HepG2 (cell line): ENCODE measurements around the gene PHLDB1. TPM values are rescaled to one million over a fixed set of nuclear protein-coding genes. Genes with fewer than 3 reads are reported as not detected.

Source experiments
- ATAC-seq: fragments of 200-7000 bp; cut with Tn5 transposase; 3 replicates; pipeline ENCODE4 v1.9.1; 2020; ENCODE audit warnings: mild to moderate bottlenecking, moderate library complexity
- BruUV-seq: library from RNA; stranded (reverse); fragments of 400-500 nt; replicated peaks from 2 replicates; lab custom pipeline; 2021; lab: Mats Ljungman, UMichigan
- CTCF ChIA-PET: fragments of 300-600 bp; formaldehyde crosslinking; extraction: SDS; loops from one replicate; lab custom pipeline; 2021; ENCODE audit warnings: low total read pairs, inconsistent platforms, low intra/inter-chr PET ratio; lab: Yijun Ruan, JAX
- POLR2A ChIA-PET: fragments of 350-600 bp; sonication (Branson Sonifier 250); formaldehyde crosslinking; loops from one replicate; lab custom pipeline; 2020; ENCODE audit warnings: antibody characterized with exemption, inconsistent platforms; lab: Yijun Ruan, JAX
- DNase-seq: peaks from one replicate; pipeline ENCODE4 v3.0.0-alpha.2; 2015; ENCODE audit warnings: low spot score
- FAIRE-seq: peaks from 3 replicates; lab custom pipeline; 2011; peaks lifted over from hg19 to GRCh38; lab: Jason Lieb, UNC
- H2AFZ ChIP-seq: one replicate; pipeline ENCODE4 v1.6.1; 2011; ENCODE audit warnings: low read length, inconsistent platforms
- H3K27ac ChIP-seq: fragments of 300-600 bp; 3 replicates; pipeline ENCODE4 v1.8.0; 2011; ENCODE audit warnings: mixed run types, mild to moderate bottlenecking, mixed read lengths, low read length, inconsistent platforms; ENCODE audit not compliant: insufficient read depth; ENCODE audit errors: extremely low read length
- H3K27me3 ChIP-seq, 2 experiments: fragments of 200-600 bp in 1 of 2; 2 replicates in 1 of 2; 3 replicates in 1 of 2; pipeline versions ENCODE4 v1.6.0 to v1.8.0; 2011; ENCODE audit warnings: low read length in 2 of 2, mild to moderate bottlenecking in 2 of 2, moderate library complexity in 2 of 2, inconsistent platforms in 1 of 2; ENCODE audit not compliant: insufficient read depth in 2 of 2, control insufficient read depth in 1 of 2
- H3K36me3 ChIP-seq, 2 experiments: fragments of 200-600 bp in 1 of 2; replicated peaks in 1 of 2; 2 replicates in 1 of 2; 3 replicates in 1 of 2; pipeline versions ENCODE4 v1.5.1 to v1.8.0; 2011; ENCODE audit warnings: low read length in 2 of 2, inconsistent platforms in 1 of 2; ENCODE audit not compliant: insufficient read depth in 2 of 2, control insufficient read depth in 1 of 2
- H3K4me1 ChIP-seq: 2 replicates; pipeline ENCODE4 v1.5.1; 2012; ENCODE audit warnings: low read length, inconsistent platforms; ENCODE audit not compliant: insufficient read depth
- H3K4me2 ChIP-seq: 2 replicates; pipeline ENCODE4 v1.6.0; 2011; ENCODE audit warnings: low read depth, low read length, inconsistent platforms
- H3K4me3 ChIP-seq, 3 experiments: fragments of 200-600 bp in 1 of 3; sonication (generic), shearing (Covaris generic) in 1 of 3; replicated peaks in 1 of 3; 2 replicates each; pipeline ENCODE4 v1.5.1; 2011 to 2016; ENCODE audit warnings: low read length in 3 of 3, inconsistent platforms in 2 of 3, low read depth in 2 of 3, mild to moderate bottlenecking in 2 of 3, control low read depth in 1 of 3, mixed read lengths in 1 of 3; ENCODE audit not compliant: insufficient read depth in 1 of 3
- H3K79me2 ChIP-seq: one replicate; pipeline ENCODE4 v1.6.1; 2011; ENCODE audit warnings: low read length, inconsistent platforms; ENCODE audit not compliant: insufficient read depth
- H3K9ac ChIP-seq: 2 replicates; pipeline ENCODE4 v1.6.0; 2011; ENCODE audit warnings: mild to moderate bottlenecking, low read depth, low read length, inconsistent platforms; ENCODE audit not compliant: insufficient read depth
- H3K9me3 ChIP-seq: 2 replicates; pipeline ENCODE4 v1.5.1; 2012; ENCODE audit warnings: mild to moderate bottlenecking, low read length
- H4K20me1 ChIP-seq: 2 replicates; pipeline ENCODE4 v1.6.0; 2011; ENCODE audit warnings: inconsistent platforms, mild to moderate bottlenecking, low read length, moderate library complexity; ENCODE audit not compliant: insufficient read depth
- BRF2 ChIP-seq: sonication (generic); formaldehyde crosslinking; IDR thresholded peaks from 2 replicates; pipeline ENCODE4 v1.8.1; 2022; ENCODE audit warnings: mild to moderate bottlenecking, missing genetic modification reagents
- CEBPB ChIP-seq: IDR thresholded peaks from 2 replicates; pipeline ENCODE4 v1.6.1; 2011; ENCODE audit warnings: low read depth, low read length, improper control_type of control experiment, borderline replicate concordance
- CERS6 ChIP-seq: sonication (generic); formaldehyde crosslinking; IDR thresholded peaks from 2 replicates; pipeline ENCODE4 v1.5.0; 2020; ENCODE audit warnings: missing genetic modification reagents
- FOXA3 ChIP-seq: IDR thresholded peaks from 2 replicates; pipeline ENCODE4 v1.6.1; 2016; ENCODE audit warnings: missing genetic modification reagents, missing compliant biosample characterization
- IKZF4 ChIP-seq: sonication (generic); formaldehyde crosslinking; IDR thresholded peaks from 2 replicates; pipeline ENCODE4 v1.5.1; 2020; ENCODE audit warnings: borderline replicate concordance, mild to moderate bottlenecking, low read depth, missing genetic modification reagents; ENCODE audit errors: not compliant biosample characterization
- KDM5B ChIP-seq: sonication (generic); formaldehyde crosslinking; IDR thresholded peaks from 2 replicates; pipeline ENCODE4 v1.4.0; 2020; ENCODE audit warnings: missing genetic modification reagents, mild to moderate bottlenecking, borderline replicate concordance
- KLF6 ChIP-seq: IDR thresholded peaks from 2 replicates; pipeline ENCODE4 v1.8.0; 2016; ENCODE audit warnings: missing biosample characterization, missing genetic modification reagents
- NR1H2 ChIP-seq: sonication (generic); formaldehyde crosslinking; IDR thresholded peaks from 2 replicates; pipeline ENCODE4 v1.8.1; 2022; ENCODE audit warnings: low read depth, missing genetic modification reagents, borderline replicate concordance
- PRDM10 ChIP-seq: sonication (generic); formaldehyde crosslinking; IDR thresholded peaks from 2 replicates; pipeline ENCODE4 v1.4.0; 2020; ENCODE audit warnings: low read depth, missing genetic modification reagents
- RELA ChIP-seq: sonication (generic); formaldehyde crosslinking; IDR thresholded peaks from 2 replicates; pipeline ENCODE4 v1.4.0; 2020; ENCODE audit warnings: missing genetic modification reagents
- SIN3B ChIP-seq: fragments of 150-350 bp; IDR thresholded peaks from 2 replicates; pipeline ENCODE4 v1.6.1; 2014; ENCODE audit warnings: low read length
- SOX13 ChIP-seq, 3 experiments: fragments of 450-650 bp in 1 of 3; sonication (generic) in 1 of 3; formaldehyde crosslinking in 1 of 3; IDR thresholded peaks in 2 of 3; conservative IDR thresholded peaks in 1 of 3; 2 replicates each; pipeline versions ENCODE4 v1.5.0 to v1.6.1; 2016 to 2020; ENCODE audit warnings: antibody characterized with exemption in 1 of 3, mild to moderate bottlenecking in 1 of 3, missing compliant biosample characterization in 1 of 3, missing genetic modification reagents in 1 of 3, moderate library complexity in 1 of 3
- TBL1XR1 ChIP-seq: fragments of 150-350 bp; IDR thresholded peaks from 2 replicates; pipeline ENCODE4 v1.6.1; 2014; ENCODE audit warnings: borderline replicate concordance, low read length; ENCODE audit not compliant: partially characterized antibody
- TCF7L2 ChIP-seq: IDR thresholded peaks from 2 replicates; pipeline ENCODE4 v1.6.1; 2011; ENCODE audit warnings: mild to moderate bottlenecking, low read depth, low read length, moderate library complexity
- ZKSCAN5 ChIP-seq: sonication (generic); formaldehyde crosslinking; IDR thresholded peaks from 2 replicates; pipeline ENCODE4 v1.5.1; 2020; ENCODE audit warnings: mild to moderate bottlenecking, missing genetic modification reagents
- ZNF12 ChIP-seq: sonication (generic); formaldehyde crosslinking; IDR thresholded peaks from 2 replicates; pipeline ENCODE4 v1.5.0; 2020; ENCODE audit warnings: missing genetic modification reagents
- ZNF274 ChIP-seq: sonication (generic); formaldehyde crosslinking; IDR thresholded peaks from 2 replicates; pipeline ENCODE4 v1.5.1; 2020; ENCODE audit warnings: mild to moderate bottlenecking, missing genetic modification reagents
- ZNF431 ChIP-seq: sonication (generic); formaldehyde crosslinking; IDR thresholded peaks from 2 replicates; pipeline ENCODE4 v1.9.0; 2022; ENCODE audit warnings: missing genetic modification reagents, low read depth, mild to moderate bottlenecking, borderline replicate concordance
- WGBS: methylation state at CpG from one replicate; pipeline ENCODE4 v1.1.6; 2017; ENCODE audit warnings: low lambda C conversion rate; 5-methylcytosine and 5-hydroxymethylcytosine counted together
- in situ Hi-C: cut with HindIII; loops from 2 replicates; pipeline ENCODE4 v1.10.0; 2017; ENCODE audit warnings: low pct_unique_long_range_greater_than_20kb; ENCODE audit not compliant: extremely low pct_ligation_motif_present
- intact Hi-C: fragments of 100-400 bp; cut with micrococcal nuclease; formaldehyde crosslinking; loops from one replicate; pipeline ENCODE4 v1.10.0; 2022; ENCODE audit not compliant: unreplicated experiment
- polyA plus RNA-seq, 8 experiments: library from polyadenylated mRNA; depleted of rRNA in 3 of 8; stranded (reverse) in 7 of 8; unstranded in 1 of 8; fragments of >200 nt; fragmentation: Illumina TruSeq in 4 of 8; extraction: Trizol in 4 of 8; gene quantifications; 2 replicates each; pipeline versions ENCODE4 v1.2.1 to v1.2.3, GENCODE V29; 2011 to 2016; ENCODE audit warnings: low read depth in 4 of 8, missing spikeins in 1 of 8, mixed read lengths in 1 of 8; ENCODE audit not compliant: insufficient read depth in 1 of 8
- total RNA-seq, 5 experiments: library from RNA; depleted of rRNA; stranded (reverse); fragments of >200 nt; fragmentation: Illumina TruSeq; extraction: Trizol; gene quantifications; 2 replicates each; pipeline ENCODE4 v1.2.3, GENCODE V29; 2016; ENCODE audit warnings: low read depth in 1 of 5

PHLDB1 gene
- total and polyA plus RNA-seq, 2 of the 13 experiments (the other 11 are each of a cell fraction or from before 2014, with no cell fraction given) = 13.8 to 14.2 TPM

GRCh38 chr11:118627566-118627965 lies 20.2 kb downstream of the PHLDB1 start:
- DNase-seq = no peak
- no peak for ATAC-seq
- no peaks in the 10 kb centered on the region for H3K27me3 ChIP-seq
- WGBS = 95% methylated on average over 7 of the region's 10 CpGs
- TF ChIP-seq IKZF4 = no peak
- no peak for TF ChIP-seq PRDM10 (CRISPR knock-in tag)
- no peak for TF ChIP-seq ZKSCAN5 (CRISPR knock-in tag)
- no peak for TF ChIP-seq CERS6 (CRISPR knock-in tag)
- TF ChIP-seq ZNF431 (CRISPR knock-in tag) = no peak
- TF ChIP-seq BRF2 (CRISPR knock-in tag) = no peak
- no peak for TF ChIP-seq KDM5B
- TF ChIP-seq ZNF12 (CRISPR knock-in tag) = no peak
- TF ChIP-seq FOXA3 (CRISPR knock-in tag) = no peak
- TF ChIP-seq CEBPB = no peak
- TF ChIP-seq TCF7L2 = no peak
- TF ChIP-seq KLF6 = no peak
- TF ChIP-seq SOX13 (IDR thresholded peaks at IDR 0.05) = no peak
- no peak for TF ChIP-seq SOX13 (CRISPR knock-in tag; conservative IDR thresholded peaks at IDR 0.05 in 1 of 2, IDR thresholded peaks at IDR 0.05 in 1 of 2)
- TF ChIP-seq SIN3B = no peak
- no peak for TF ChIP-seq TBL1XR1
- TF ChIP-seq ZNF274 (CRISPR knock-in tag) = no peak
- TF ChIP-seq RELA (CRISPR knock-in tag) = no peak
- TF ChIP-seq NR1H2 (CRISPR knock-in tag) = no peak
- H3K9ac ChIP-seq = no peak overlapping the region
- no peak overlapping the region for H2AFZ ChIP-seq
- peaks cover 14 to 22% of the 10 kb centered on the region in 2 experiments; a peak in 4 of 5 replicates for H3K36me3 ChIP-seq
- H3K9me3 ChIP-seq = no peaks in the 10 kb centered on the region
- H3K79me2 ChIP-seq = peaks cover under 1% of the 10 kb centered on the region
- no TSS peak for BruUV-seq
- H3K4me1 ChIP-seq = peaks cover 11% of the 10 kb centered on the region
- no peak overlapping the region for H3K4me2 ChIP-seq
- ChIA-PET POLR2A (no interaction called here), CTCF (no interaction called here)
- no peak for FAIRE-seq
- no peaks in the 10 kb centered on the region for H4K20me1 ChIP-seq
- in situ Hi-C loops (no loop called here), intact Hi-C loops (no loop called here)
- no peak overlapping the region for H3K4me3 ChIP-seq
- H3K27ac ChIP-seq = no peak overlapping the region
